GM15510 (cell line): ENCODE data around the gene RNASET2.

Source experiments
- POLR2A ChIP-seq: IDR thresholded peaks from 3 replicates; pipeline ENCODE4 v1.6.1; 2011; ENCODE audit warnings: borderline replicate concordance; ENCODE audit not compliant: insufficient read length; ENCODE audit errors: extremely low read depth

The RNASET2 gene

GRCh38 chr6:166927935-166928643 lies 28.3 kb downstream of the RNASET2 start:
- no peak for TF ChIP-seq POLR2A

DNA sequence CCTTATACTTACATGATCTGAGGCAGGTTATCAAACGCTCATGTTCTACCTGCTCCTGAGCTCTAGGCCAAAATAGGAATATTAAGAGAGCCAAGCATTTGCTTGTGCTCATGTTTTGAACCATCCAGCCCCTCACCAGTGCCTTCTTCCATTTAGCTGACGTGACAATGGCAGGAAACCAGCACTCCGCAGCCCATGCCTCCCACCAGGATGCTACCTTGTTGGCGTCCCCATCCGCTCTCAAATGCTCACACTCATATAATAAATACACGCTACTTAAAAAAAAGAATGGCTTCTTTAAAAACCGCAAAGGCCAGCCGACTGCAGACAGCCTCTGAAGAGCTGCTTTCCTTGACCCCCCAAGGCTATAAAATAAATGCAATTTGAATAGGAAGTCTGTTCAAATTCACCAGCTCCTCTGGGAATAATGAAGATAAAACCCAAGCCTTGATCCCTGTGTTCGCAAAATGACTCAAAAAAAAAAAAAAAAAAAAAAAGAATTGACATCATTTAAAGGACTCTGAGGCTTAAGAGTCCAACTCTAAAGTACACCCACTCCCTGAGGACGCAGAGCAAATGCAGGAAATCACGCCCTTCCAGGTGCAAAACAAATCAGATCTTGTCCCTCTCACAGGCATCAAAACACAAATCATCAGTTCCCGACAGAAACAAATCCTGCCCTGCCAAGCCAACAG lies 29.0 kb downstream of the RNASET2 start:
- TF ChIP-seq POLR2A = no peak

DNA sequence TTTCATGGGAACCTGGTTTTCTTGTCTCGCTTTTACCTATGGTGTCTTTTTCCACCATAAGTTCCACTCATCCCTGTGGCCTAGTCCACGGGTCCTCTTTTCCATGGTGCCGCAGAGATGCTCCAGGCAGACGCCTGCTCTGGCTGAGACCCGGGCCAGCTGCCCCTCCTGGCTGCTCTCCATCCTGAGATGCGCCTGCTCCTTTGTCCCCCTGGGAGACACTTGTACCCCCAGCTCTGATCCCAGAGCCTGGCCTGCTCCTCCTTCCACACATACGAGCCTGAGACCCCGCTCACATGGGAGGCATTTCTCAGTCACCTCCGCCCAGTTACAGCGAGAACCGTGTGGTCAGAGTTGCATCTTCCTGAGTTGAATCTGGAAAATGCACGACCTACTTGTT lies 29.6 kb downstream of the RNASET2 start:
- TF ChIP-seq POLR2A = no peak

DNA sequence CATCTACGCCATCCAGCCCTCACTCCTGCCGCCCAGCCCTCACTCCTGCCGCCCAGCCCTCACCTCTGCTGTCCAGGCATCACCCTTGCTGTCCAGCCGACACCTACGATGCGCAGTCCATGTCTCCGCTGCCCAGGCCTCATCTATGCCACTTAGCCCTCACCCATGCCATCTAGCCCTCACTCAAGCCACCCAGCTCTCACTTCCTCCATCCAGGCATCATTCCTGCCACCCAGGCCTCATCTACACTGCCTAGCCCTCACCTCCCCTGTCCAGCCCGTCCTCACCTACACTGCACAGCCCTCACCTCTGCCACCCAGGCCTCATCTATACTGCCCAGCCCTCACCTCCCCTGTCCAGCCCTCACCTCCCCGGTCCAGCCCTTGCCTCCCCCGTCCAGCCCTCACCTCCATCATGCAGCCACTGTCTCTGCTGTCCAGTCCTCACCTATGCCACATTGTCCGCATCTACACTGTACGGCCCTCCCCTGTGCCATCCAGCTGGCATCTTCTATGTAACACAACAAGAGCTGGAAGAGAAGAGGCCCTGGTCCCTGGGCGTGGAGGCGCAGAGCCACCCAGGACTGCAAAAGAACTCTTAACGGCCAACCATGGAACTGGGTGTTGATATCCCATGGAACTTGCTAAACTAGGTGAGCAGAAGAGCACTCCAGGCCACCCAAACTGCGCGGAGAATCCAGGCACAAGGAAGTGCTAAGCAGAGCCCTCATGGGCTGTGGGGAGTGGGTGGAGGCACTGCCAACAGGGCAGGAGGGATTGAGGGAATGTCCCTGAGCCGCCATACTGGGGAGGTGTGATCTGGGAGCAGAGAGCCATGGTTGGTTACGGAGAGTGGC lies 31.0 kb downstream of the RNASET2 start:
- no peak for TF ChIP-seq POLR2A

DNA sequence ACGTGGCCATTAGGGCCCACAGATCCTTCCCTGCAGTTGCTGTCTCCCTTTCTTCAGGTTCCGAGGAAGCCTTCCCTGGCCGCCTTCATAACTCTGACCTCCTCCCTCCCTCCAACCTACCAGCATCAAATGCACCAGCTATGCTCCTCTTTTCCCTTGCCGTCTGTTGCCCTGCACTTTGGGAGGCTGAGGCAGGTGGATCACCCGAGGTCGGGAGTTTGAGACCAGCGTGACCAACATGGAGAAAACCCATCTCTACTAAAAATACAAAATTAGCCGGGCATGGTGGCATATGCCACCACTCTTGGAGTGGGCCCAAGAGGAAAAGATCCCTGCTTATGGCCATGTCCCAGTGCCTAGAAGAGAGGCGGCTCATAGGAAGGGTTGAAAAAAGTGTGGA lies 31.8 kb downstream of the RNASET2 start:
- no peak for TF ChIP-seq POLR2A

DNA sequence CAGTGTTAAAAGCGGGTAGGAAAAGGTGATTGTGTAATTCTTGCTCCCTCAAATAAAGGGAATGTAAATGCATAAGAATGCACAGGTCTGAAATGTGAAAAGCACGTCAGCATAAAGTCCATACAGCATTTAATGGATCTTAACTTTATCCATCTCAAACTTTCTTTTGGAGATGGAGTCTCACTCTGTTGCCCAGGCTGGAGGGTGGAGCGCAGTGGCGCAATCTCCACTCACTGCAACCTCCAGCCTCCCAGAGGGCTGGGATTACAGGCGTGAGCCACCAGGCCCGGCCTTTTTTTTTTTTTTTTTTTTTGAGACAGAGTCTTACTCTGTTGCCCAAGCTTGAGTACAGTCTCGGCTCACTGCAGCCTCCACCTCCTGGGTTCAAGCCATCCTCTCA lies 33.4 kb downstream of the RNASET2 start:
- no peak for TF ChIP-seq POLR2A

- TF ChIP-seq POLR2A = no peak
These were observed 34.8 kb downstream of the RNASET2 start for GRCh38 chr6:166921570-166921969.

DNA sequence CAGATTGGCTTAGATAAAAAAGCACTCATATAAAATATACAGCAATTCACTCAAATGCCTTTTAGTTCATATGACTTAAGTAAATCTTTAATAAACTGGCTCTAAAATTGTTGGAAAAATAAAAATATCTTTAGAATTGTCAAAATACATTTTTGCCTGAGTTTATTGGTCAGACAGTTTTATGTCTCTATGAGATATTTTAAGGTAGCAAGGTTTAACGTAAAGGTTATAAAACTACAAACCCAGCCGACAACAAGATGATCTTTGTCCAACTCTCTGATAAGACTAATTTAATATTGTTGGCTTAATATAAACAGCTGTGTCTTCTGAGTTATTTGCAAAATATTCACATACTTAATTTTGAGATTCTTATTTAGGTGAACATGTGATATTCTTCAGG lies 39.5 kb downstream of the RNASET2 start:
- TF ChIP-seq POLR2A = no peak

DNA sequence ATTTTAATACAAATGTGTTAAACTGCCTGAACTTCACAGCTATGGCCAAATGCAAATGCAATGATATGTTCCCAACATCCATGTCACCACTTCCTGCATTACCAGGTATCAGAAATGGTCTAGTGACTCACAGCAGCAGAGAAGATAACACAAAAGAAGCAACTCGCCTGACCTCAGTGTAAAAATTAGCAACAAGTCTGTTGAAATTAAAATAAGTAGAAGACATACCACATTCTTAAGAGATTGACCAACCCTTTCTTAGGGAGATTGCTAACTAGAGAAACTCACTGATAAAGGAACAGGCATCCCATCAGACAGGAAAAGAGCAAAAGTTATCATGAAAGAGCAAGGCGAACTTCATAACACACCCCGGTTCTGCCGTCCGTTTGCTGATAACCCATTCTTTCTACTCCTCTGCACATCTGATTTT lies 45.1 kb downstream of the RNASET2 start:
- TF ChIP-seq POLR2A = no peak

GRCh38 chr6:166910601-166911000 lies 45.7 kb downstream of the RNASET2 start:
- TF ChIP-seq POLR2A = no peak

DNA sequence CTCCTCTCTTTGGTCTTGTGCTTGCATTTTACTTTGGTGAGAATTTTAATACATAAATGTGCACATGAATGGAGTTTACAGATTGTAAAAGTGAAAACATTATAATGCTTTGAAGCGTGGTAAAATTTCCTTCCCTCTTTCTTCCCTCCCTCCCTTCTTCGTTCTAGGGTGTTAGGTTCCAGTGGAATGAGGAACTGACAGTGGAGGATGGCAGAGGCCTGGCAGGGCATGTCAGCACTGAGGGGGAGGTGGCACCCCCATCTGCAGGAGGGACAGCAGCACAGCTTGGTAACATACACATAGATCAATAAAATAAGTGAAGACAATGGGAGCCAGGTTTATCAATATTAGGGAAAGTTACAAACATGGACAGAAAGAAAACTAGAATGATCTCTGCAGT lies 47.5 kb downstream of the RNASET2 start:
- no peak for TF ChIP-seq POLR2A

DNA sequence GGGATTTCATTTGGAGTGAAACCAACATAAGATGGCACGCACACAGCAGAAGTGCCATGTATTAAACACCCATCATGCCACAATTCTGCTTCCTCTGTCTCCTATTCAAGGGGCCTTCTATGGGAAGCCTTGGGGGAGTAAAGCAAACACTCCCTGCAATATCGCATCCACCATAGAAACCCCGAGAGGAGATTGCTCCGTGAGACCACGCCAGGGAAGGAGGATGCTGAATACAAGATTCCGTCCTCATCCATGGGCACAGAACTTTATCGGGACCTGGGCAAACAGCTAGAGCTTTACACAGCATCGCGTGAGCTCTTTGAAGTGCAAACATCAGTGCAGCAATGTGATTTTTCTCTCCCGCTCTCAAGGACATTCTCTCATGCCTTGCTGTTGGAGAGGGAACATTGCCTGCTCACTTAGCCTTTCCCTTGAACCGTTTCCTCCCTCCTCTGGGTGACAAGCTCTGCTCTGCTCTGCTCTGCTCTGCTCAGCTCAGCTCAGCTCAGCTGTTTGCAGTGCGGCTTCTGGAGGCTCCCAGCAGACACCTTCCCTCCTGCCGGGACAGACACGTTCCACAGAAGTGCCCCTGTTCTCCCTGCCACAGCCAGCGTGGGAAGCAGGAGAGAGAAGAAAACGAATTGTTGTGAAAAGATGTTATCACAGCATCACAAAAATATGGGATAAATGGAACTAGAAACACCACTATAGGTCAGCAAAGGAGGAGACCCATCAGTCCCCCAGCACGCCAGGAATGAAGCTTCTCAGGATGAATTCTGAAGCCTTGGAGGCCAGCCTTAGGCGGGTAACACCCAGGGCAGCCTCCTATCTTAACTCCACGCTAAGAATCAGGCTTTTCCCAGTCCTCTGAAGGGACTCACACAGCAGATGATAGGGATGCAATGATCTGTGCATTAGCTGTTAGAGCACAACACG lies 48.2 kb downstream of the RNASET2 start:
- no peak for TF ChIP-seq POLR2A

DNA sequence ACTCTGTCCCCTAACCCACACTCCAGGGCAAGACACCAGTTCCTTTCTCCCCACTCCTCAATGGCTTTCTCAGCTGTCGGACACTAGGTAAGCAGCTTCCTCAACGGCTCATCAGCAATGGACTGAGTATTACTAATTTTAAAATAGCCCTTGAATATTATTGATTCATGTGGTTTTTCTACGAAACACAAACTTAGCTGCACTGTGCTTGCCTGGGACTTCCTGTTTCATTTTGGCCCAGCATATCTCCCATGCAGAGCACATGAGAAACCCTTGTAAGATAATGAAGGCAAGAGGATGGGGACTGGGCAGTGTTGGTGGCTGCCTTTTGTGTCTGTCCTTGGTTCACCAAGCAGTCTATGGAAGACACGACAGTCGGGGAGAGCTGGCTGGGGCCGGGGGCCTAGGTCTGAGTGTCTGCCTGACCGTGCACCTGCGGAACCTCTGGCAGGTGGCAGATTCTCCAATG lies 48.9 kb downstream of the RNASET2 start:
- no peak for TF ChIP-seq POLR2A

GRCh38 chr6:166906376-166907044 lies 49.8 kb downstream of the RNASET2 start:
- TF ChIP-seq POLR2A = no peak
